ENCODE measurements around the gene CLEC16A.

Gene CLEC16A

GRCh38 chr16:10944249-10945064 is at the start of gene CLEC16A:
TSS of gene CLEC16A (plus strand) at chr16:10944564. CDS start at chr16:10944718, 154 bp downstream.
- peak; percentile 95 for TF ChIP-seq POLR2A (IDR thresholded peaks at IDR 0.05; ENCODE audit: low read depth, low read length)
- DNase-seq (ENCODE audit: insufficient read length, low spot score) = peak; percentile 92
- FAIRE-seq = no peak

DNA sequence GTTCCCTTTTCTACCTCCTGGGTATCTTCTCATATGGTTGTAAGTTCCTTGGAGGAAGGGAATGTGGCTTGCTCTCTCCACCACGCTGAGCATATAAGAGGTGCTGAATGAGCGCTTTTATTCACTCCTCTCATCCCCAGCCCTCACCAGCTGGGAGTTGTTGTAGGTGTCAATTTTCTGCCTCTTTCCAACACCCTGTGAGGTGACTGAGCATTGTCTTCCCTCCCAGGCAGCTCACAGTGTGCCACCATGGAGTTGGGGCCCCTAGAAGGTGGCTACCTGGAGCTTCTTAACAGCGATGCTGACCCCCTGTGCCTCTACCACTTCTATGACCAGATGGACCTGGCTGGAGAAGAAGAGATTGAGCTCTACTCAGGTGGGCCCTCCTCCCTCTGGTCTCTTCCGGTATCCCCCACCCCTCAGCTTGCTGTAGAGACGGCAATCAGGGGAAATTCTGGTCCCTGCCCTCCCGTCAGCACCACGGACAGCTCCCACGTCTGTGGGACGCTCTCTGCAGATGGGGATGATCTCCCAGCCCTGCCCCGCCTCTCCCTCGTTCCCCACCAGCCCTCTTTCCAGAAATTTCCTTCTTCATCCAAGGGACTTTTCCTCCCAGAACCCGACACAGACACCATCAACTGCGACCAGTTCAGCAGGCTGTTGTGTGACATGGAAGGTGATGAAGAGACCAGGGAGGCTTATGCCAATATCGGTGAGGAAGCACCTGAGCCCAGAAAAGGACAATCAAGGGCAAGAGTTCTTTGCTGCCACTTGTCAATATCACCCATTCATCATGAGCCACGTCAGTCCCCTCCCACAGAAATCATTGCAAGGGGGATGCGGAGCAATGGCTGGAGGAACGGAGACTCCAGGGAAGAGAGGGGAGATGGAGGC is 49.1 kb upstream of the CLEC16A start:
- DNase-seq (ENCODE audit: insufficient read length, low spot score) = no peak
- no peak for FAIRE-seq
- no peak for TF ChIP-seq POLR2A (IDR thresholded peaks at IDR 0.05; ENCODE audit: low read depth, low read length)

- no peak for TF ChIP-seq POLR2A (IDR thresholded peaks at IDR 0.05; ENCODE audit: low read depth, low read length)
- no peak for DNase-seq (ENCODE audit: insufficient read length, low spot score)
- no peak for FAIRE-seq
These were observed 48.2 kb upstream of the CLEC16A start for GRCh38 chr16:10896165-10896564.

GRCh38 chr16:10896723-10897122 is 47.6 kb upstream of the CLEC16A start:
- FAIRE-seq (no peak), DNase-seq (ENCODE audit: insufficient read length, low spot score) (no peak)
- no peak for TF ChIP-seq POLR2A (IDR thresholded peaks at IDR 0.05; ENCODE audit: low read depth, low read length)

DNA sequence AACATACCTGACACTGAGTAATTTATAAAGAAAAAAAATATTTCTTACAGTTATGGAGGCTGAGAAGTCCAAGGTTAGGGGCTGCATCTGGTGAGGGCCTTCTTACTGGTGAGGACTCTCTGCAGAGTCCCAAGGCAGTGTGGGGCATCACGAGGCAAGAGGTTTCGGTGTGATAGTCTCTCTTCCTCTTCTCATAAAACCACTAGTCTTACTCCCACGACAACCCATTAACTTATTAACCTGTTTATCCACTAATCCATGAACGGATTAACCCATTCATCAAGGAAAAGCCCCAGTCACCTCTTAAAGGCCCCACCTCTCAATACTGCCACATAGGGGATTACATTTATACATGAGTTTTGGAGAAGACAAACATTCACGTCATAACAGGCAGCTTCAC is 47.2 kb upstream of the CLEC16A start:
- DNase-seq (ENCODE audit: insufficient read length, low spot score) (no peak), FAIRE-seq (no peak)
- TF ChIP-seq POLR2A (IDR thresholded peaks at IDR 0.05; ENCODE audit: low read depth, low read length) = no peak

DNA sequence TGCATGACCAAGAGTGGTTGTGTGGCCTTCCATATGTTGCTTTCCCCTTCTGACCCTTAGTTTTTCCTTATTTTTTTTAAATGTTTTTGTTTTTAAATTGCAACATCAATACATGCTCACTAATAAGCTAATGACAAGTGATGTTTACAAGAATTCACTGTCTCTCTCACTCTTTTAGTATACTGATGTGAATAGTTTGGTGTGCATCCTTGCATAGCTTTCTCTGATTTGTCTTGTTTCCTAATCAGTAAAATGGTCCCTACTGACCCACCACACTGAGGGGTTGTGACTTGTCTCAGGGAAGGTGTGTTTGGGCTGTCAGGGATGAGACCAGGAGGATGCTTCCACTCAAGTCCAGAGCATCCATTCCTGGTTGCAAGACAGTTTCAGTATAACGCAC is 41.4 kb upstream of the CLEC16A start:
- FAIRE-seq = no peak
- TF ChIP-seq POLR2A (IDR thresholded peaks at IDR 0.05; ENCODE audit: low read depth, low read length) = no peak
- no peak for DNase-seq (ENCODE audit: insufficient read length, low spot score)

DNA sequence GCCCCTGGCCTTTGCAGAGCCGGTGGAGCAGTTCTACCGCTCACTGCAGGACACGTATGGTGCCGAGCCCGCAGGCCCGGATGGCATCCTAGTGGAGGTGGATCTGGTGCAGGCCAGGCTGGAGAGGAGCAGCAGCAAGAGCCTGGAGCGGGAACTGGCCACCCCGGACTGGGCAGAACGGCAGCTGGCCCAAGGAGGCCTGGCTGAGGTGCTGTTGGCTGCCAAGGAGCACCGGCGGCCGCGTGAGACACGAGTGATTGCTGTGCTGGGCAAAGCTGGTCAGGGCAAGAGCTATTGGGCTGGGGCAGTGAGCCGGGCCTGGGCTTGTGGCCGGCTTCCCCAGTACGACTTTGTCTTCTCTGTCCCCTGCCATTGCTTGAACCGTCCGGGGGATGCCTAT is 37.9 kb upstream of the CLEC16A start:
- no peak for DNase-seq (ENCODE audit: insufficient read length, low spot score)
- no peak for FAIRE-seq
- no peak for TF ChIP-seq POLR2A (IDR thresholded peaks at IDR 0.05; ENCODE audit: low read depth, low read length)

DNA sequence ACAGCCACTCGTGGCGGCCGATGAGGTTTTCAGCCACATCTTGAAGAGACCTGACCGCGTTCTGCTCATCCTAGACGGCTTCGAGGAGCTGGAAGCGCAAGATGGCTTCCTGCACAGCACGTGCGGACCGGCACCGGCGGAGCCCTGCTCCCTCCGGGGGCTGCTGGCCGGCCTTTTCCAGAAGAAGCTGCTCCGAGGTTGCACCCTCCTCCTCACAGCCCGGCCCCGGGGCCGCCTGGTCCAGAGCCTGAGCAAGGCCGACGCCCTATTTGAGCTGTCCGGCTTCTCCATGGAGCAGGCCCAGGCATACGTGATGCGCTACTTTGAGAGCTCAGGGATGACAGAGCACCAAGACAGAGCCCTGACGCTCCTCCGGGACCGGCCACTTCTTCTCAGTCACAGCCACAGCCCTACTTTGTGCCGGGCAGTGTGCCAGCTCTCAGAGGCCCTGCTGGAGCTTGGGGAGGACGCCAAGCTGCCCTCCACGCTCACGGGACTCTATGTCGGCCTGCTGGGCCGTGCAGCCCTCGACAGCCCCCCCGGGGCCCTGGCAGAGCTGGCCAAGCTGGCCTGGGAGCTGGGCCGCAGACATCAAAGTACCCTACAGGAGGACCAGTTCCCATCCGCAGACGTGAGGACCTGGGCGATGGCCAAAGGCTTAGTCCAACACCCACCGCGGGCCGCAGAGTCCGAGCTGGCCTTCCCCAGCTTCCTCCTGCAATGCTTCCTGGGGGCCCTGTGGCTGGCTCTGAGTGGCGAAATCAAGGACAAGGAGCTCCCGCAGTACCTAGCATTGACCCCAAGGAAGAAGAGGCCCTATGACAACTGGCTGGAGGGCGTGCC is 37.2 kb upstream of the CLEC16A start:
- FAIRE-seq = no peak
- no peak for DNase-seq (ENCODE audit: insufficient read length, low spot score)
- TF ChIP-seq POLR2A (IDR thresholded peaks at IDR 0.05; ENCODE audit: low read depth, low read length) = no peak

DNA sequence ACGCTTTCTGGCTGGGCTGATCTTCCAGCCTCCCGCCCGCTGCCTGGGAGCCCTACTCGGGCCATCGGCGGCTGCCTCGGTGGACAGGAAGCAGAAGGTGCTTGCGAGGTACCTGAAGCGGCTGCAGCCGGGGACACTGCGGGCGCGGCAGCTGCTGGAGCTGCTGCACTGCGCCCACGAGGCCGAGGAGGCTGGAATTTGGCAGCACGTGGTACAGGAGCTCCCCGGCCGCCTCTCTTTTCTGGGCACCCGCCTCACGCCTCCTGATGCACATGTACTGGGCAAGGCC is 36.7 kb upstream of the CLEC16A start:
- TF ChIP-seq POLR2A (IDR thresholded peaks at IDR 0.05; ENCODE audit: low read depth, low read length) = no peak
- FAIRE-seq = no peak
- DNase-seq (ENCODE audit: insufficient read length, low spot score) = no peak

DNA sequence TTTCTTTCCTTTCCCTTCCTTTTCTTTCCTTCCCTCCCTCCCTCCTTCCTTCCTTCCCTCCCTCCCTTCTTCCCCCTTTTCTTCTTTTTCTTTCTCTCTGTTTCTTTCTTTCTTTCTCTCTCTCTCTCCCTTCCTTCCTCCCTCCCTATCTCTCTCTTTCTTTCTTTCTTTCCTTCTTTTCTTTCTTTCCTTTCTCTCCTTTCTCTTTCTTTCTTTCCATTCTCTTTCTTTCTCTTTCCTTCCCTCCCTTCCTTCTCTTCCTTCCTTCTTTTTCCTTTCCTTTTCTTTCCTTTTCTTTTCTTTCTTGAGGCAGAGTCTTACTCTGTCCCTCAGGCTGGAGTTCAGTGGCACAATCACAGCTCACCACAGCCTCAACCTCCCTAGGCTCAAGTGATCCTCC is 33.1 kb upstream of the CLEC16A start:
- TF ChIP-seq POLR2A (IDR thresholded peaks at IDR 0.05; ENCODE audit: low read depth, low read length) = no peak
- no peak for FAIRE-seq
- DNase-seq (ENCODE audit: insufficient read length, low spot score) = no peak

DNA sequence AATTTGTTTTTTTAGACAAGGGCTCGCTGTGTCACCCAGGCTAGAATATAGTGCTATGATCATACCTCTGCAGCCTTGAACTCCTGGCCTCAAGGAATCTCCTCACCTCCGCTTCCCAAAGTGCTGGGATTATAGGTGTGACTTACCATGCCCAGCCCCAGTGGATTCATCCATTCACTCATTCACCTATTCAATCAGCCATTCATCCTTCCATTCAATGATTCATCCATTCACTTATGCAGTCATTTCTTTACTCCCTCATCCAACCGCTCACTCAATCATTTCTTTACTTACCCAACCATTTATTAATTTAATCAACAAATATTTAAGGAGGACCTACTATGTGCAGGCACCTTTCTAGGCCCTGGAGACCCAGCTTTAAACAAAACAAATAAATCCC is 27.8 kb upstream of the CLEC16A start:
- FAIRE-seq (no peak), DNase-seq (ENCODE audit: insufficient read length, low spot score) (no peak)
- no peak for TF ChIP-seq POLR2A (IDR thresholded peaks at IDR 0.05; ENCODE audit: low read depth, low read length)

GRCh38 chr16:10918294-10919002 is 25.9 kb upstream of the CLEC16A start:
- no peak for TF ChIP-seq POLR2A (IDR thresholded peaks at IDR 0.05; ENCODE audit: low read depth, low read length)
- FAIRE-seq (peak; percentile 64), DNase-seq (ENCODE audit: insufficient read length, low spot score) (peak; percentile 87)

- FAIRE-seq (no peak), DNase-seq (ENCODE audit: insufficient read length, low spot score) (no peak)
- TF ChIP-seq POLR2A (IDR thresholded peaks at IDR 0.05; ENCODE audit: low read depth, low read length) = no peak
These were observed 25.4 kb upstream of the CLEC16A start for GRCh38 chr16:10919003-10919351.
